Stimulated activated CD8-positive, alpha-beta memory T cell treated with anti-CD3 and anti-CD28 coated beads, Interleukin-12 subunit alpha, Interleukin-12 subunit beta, amount 100 ng/mL, for 4 hours (primary cell): ENCODE measurements around the gene VSIG4.

ENCODE experiments used
- DNase-seq: peaks from one replicate; pipeline ENCODE4 v3.0.0-alpha.2; 2020; ENCODE audit warnings: low read depth

Gene VSIG4

GRCh38 chrX:66024092-66024467 is 15.8 kb downstream of the VSIG4 start:
- no peak for DNase-seq

DNA sequence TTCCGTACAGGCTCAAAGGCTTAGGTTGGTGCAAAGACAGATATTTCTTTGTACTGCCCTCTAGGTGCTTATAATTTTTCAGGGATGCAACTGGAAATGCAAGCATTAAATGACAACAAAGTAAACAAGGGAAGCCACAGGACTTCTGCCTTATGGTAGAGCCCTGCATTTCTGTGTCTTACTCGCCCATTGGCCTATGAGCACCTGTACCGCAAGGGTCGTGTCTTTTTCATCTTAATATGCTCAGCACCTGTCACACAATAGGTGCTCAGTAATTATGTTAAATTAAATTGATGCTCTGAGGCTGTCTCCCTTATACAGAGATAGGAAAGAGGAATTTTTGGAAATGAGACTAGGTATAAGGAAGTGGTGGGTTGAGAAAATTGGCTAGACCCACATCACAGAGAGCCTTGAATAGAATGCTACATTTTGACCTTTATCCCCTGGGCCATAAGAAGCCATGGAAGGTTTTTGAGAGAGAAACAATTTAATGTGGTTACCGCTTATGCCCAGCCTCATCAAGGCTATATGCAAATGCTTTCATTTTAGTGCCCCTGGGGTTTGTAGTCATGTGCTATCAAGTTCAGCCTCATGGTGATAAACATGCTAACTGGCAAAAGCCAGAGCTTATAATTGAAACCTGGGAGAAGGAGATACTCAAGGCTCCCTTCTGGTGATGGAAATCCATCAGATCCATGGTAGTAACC is 16.3 kb downstream of the VSIG4 start:
- DNase-seq: no peak

- no peak for DNase-seq
These were observed 17.1 kb downstream of the VSIG4 start for GRCh38 chrX:66022632-66023384.

DNA sequence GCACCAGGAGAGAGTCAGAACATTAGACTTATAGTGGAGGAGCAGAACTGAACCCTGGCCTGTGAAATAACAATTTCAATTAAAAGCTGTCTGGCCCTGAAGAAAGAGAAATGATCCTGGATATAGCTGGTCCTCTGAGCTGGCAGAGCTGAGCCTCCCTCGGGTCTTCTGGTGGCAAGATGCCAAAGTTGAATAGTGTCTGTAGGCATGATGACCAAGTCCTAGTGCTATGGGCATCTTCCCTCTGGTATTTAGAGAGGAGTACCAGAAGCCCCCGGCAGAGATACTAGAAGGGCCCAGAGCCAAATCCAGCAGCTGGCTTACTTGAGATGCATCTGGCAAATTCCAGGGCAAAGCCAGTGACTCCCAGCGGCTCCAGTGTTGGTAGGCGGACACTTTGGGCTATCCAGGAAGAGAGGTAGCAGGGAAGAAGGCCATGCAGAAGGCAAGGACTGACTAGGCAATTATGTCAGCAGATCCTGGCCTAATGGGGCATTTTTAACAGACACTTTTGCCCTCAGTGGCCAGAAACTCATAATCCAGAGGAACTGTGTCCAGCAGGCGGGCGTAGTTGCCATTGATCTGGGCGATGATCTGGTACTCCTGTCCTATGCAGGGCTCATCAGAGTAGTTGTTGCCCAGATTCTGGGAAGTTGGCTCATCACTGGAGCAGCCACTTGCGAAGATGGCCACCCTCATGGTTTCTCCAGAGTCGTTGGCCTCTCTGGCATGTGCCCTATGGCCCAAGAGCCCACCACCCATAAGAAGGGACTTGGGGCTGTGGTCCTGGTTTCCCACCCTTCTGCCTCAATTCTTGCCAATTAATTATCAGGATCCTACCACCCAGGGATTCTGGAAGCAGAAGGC is 17.9 kb downstream of the VSIG4 start:
- DNase-seq: no peak

DNA sequence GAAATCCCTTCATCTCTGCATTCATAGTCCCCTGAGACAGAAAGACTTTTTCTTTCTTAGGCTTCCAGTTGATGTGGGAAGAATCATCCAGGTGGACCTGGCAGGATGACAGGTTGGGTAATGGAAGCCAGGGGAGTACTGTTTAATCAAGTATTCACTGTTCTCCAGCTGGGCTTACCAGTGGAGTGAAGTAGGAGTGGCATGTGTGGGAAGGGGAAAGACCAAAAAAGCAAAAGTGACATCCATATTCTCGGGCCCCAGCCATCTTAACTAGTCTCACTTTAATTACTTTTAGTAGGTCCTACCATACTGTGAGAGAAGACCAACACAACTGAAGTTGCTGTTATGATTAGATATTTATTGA is 18.5 kb downstream of the VSIG4 start:
- DNase-seq: no peak

- no peak for DNase-seq
These were observed 19.1 kb downstream of the VSIG4 start for GRCh38 chrX:66020631-66021334.

GRCh38 chrX:66019974-66020373 is 19.9 kb downstream of the VSIG4 start:
- DNase-seq: no peak

- no peak for DNase-seq
These were observed 20.6 kb downstream of the VSIG4 start for GRCh38 chrX:66019310-66019652.

DNA sequence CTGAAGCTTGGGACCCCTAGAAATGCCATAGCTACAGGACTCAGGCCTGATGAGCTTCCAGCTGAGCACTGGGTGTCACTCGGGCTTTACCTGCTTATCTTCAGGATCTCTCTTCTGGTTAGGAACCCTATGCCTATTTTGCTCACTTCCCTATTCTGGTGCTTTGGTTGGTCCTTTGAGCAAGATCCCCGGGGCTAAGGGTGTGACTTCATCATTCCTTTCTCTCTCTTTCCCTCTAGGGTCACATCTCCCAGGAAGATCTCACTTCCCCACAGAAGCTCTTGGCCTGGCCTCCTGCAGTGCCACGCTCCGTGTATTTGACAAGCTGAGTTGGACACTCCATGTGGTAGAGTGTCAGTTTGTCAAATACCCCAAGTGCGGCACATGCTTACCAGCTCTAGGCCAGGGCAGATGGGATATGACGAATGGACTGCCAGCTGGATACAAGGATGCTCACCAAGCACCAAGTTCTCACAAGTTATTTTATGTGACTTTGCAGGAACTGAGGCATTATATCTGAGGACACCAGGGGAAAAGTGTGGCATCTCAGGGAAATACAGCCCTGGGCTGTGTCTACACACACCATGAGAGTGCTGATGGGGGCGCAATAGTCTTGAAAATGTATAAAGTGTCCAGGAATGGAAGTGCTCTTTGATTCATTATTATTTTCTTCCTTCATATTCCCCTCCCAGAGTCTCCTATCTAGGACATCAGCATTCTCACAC is 21.1 kb downstream of the VSIG4 start:
- no peak for DNase-seq

DNA sequence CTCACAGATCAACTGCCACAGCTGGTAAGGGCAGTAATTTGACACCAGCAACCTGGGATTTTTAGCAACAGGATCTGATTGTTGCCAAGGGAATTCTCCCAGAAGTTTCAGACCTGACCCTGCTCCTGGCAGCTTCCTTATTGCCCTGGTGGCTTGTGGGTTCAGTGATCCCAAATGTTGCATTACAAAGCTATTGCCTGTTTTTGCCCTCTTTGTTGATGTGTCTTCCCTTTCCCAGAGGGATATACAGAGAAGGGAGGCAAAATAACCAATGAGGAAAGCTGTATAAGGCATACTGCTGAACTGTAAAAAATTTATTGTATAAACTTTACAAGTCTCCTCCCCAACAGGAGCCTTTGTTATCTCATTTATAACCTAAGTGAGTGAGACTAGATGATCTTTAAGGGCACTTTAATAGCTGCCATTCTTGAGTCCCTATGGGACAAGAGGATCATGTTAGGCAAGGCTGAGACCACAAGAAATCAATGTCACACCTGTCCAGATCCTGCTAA is 22.2 kb downstream of the VSIG4 start:
- no peak for DNase-seq

DNA sequence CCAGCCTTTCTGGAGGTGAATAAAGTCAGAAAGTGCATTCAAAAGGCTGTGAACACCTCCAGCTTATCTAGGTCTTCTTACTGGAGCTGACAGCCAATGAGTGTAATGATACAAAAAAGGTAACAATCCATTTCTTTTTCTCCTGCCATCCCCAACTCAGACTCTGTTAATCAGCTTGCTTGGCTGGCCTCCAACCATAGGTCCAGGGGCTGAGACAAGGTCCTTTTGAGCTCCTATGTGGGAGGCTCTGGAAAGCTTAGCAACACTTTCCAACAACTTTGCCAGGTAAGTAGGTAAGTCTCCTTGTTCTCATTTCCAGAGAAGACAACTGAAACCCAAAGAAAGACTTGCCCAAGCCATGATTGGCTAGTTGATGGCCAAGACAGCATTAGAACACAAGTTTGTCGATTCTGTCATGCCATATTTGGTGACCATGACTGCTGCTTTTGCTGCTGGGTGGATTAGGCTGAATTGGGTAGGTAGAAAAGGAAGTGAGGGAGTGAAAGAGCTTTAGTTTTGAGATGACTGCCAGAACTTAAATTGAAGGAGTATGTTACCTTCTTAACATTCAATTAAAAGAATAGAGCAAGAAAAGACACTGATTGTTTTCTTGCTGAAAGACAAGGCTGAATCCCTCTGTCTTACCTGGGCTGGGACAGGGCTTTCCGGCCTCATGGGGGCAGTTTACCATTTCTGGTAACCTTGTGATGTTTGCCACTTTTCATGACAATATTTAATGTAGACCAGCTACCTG is 22.8 kb downstream of the VSIG4 start:
- no peak for DNase-seq

- DNase-seq: no peak
These were observed 23.8 kb downstream of the VSIG4 start for GRCh38 chrX:66015900-66016689.

- no peak for DNase-seq
These were observed 24.6 kb downstream of the VSIG4 start for GRCh38 chrX:66015152-66015831.

DNA sequence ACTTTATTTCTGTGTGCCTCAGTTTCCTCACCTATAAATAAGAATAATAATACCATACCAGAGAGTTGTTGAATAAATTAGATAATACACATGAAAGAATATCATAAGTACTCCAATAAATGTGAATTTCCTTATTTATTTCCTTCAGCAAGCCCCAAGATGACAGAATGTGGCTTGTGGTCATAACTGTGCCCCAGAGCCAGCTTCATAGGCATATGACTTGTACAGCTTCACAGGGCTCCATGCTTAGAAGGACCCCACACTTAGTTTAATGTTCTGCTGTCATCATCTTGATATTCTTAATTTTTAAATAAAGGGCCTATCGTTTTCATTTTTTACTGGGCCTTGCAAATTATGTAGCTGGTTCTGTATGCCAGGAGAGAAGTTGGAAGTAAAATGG is 25.3 kb downstream of the VSIG4 start:
- DNase-seq: no peak

DNA sequence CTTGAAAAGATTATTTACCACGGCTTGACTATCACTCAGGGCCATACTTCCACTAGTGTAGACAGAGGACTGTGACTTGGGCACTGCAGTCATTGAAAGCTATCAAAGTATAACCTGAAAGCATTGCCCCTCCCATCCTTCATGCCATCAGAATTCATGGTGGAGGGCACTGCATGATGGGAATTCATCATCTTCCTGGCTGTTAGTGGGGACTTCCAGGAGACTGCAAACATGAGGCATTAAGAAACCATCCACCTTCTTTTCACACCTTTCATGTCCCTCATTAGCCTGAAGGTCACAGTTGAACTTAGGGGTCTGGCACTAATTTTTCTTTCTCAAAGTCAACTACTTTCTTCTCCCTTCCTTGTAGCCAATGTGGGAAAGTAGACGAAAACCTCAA is 25.8 kb downstream of the VSIG4 start:
- DNase-seq: no peak

GRCh38 chrX:66013194-66013816 is 26.6 kb downstream of the VSIG4 start:
- no peak for DNase-seq

- no peak for DNase-seq
These were observed 27.8 kb downstream of the VSIG4 start for GRCh38 chrX:66012094-66012534.

- DNase-seq: no peak
These were observed 30.5 kb downstream of the VSIG4 start for GRCh38 chrX:66009231-66009845.
